HuH-7.5 (cell line): ENCODE data around the gene IQSEC3.

Source experiments
- DNase-seq: peaks from one replicate; pipeline ENCODE4 v3.0.0; 2011; ENCODE audit warnings: low spot score

The IQSEC3 gene

DNA sequence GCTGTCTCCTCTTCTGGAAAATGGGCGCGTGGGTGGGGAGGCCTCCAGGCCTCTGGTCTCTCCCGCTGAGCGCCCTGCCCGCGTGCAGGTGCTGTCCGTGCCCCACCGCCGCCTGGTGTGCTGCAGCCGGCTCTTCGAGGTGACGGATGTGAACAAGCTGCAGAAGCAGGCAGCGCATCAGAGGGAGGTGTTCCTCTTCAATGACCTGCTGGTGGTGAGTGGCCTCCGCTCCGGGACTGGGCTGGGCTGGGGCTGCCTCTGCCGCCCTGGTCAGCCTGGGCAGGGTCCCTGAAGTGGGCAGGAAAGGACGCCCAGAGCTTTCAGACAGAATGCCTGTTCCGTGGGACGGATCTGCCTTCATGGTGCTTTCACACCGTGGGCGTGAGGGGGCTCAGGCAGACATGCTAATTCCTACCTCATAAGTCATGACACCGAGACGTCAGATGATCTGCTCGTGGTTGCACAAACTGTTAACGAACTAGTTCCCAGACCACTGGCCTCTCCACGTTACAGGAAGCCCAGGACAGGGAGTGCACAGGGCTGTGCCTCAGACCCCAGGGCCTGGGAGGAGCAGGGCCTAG, 96.9 kb downstream of the IQSEC3 start:
- DNase-seq = no peak

DNA sequence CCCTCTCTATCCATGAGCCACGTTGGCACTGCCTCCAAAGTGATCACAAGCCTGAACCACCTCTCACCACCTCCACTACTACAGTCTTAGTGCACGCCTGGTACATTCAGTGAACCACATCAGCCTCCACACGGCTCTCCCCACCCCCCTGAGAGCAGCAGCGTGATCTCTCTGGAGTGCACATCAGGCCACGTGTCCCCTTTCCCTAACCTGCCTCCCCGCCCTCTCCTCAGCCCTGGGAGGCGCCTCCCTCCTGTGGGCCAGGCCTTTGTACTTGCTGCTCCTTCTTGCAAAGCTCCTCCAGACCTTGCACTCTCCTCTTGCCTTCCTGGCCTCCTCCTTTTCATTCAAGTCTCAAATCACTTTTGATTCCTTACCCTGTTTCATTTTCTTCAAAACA, 97.6 kb downstream of the IQSEC3 start:
- no peak for DNase-seq

DNA sequence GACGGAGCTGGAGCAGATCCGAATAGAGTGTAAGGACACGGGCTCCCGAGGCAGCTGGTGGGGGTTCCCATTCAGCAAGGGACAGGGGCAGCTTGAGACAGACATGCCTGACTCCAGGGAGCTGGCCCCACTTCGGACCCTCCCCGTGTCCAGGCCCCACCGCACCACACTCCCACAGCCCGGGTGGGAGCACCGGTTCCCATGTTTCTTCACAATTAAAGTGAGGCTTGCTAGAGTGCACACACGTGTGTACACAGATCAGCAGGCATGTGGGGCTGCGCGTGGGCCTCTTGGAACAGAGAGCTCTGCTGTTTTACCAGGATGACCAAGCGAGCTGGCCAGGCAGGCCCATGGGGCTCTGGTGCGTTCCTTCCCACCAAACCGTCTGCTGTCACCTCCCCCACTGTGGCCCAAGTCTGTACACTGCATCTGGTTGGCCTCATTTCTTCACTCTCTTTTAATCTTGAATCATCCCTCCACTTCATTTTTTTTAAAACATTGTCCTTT, 99.3 kb downstream of the IQSEC3 start:
- DNase-seq = no peak

DNA sequence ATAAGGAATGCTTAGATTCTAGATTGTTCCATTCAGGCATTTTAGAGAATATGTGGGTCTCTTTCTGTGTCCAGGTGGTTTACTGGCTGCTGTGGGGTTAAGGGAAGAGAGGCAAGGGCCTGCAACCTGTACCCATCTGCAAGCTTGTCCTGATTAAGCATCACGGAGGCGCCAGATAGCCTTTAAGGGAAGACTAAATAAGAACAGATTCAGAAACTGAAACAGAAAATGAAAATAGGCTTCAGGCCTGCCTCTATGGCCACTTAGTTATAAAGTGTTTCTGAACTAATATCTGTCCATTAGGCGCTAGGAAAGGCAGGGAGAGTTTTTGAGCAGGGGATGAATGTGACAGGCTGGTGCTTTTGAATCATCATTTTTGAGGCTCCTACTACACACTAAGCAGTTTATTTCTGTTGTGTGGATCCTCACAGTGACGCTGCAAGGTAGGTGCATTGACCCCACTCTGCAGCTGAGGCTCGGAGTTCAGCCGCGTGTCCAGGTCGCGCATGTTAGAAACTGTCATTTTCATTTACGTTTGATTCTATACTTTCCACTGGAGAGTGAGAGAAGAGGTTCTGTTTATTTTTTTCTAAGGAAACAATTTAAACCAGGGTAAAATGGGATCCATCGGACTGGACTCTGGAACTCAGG, 100.0 kb downstream of the IQSEC3 start:
- no peak for DNase-seq

DNA sequence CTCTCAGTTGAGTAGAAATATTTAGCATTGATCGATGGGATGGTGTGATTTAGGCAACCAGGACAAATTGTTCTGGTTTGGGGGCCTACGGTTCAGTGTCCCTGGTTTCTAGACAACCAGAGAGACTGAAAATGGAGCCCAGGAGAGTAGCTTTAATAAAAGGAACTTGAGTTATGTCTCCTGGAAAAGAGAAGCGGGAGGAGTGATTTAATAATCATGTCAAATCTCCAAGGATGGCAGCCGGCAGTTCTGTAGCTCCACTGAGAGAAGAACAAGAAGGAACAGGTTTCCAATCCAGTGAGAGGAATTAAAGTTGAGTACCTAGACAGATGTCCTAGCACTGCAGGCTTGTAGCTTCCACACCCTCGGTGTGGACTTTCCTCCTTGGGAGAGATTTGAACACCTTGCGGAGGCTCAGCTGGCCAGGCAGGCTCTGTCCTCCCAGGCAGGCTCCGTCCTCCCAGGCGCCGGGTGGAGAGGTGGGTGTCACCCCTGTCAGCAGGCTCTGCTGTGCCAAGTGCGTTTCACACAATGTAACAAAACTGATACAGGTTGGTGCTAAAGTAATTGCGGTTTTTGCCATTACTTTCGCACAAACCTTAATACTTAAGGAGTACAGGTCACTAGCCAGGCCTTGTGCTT, 101.5 kb downstream of the IQSEC3 start:
- DNase-seq = no peak

DNA sequence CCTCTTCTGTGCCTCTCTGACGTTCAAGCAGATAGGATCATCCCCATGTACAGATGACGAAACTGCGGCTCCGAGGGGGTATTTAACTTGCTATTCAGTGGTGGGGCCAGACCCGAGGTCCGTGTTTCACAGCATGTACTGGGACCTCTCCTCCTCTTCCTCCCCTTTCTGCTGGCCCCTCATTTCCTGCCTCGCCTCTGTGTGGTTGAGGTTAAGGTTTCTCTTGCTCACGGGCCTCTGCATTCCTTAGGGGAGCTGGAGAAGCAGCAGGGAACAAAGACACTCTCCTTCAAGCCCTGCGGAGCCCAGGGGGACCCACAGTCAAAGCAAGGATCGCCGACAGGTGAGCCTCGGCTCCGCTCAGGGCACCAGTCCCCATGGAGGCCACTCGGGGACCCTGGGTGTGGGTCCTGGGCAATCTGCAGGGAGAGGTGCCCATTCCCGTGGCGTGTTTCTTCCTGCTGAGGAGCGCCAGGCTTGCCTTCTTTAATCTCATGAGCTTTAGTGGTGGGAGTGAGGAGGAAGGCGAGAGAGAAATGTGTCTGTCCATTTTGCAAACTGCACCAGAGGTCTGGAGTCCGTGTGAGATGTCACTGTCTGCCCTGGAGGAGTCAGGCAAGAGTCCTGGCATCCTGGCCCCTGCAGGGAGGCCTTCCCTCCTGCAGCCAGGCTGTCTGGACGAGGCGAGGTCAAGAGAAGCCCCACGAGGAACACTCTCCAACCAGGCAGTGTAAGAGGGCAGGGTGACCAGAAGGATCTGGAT, 102.4 kb downstream of the IQSEC3 start:
- DNase-seq = no peak

DNA sequence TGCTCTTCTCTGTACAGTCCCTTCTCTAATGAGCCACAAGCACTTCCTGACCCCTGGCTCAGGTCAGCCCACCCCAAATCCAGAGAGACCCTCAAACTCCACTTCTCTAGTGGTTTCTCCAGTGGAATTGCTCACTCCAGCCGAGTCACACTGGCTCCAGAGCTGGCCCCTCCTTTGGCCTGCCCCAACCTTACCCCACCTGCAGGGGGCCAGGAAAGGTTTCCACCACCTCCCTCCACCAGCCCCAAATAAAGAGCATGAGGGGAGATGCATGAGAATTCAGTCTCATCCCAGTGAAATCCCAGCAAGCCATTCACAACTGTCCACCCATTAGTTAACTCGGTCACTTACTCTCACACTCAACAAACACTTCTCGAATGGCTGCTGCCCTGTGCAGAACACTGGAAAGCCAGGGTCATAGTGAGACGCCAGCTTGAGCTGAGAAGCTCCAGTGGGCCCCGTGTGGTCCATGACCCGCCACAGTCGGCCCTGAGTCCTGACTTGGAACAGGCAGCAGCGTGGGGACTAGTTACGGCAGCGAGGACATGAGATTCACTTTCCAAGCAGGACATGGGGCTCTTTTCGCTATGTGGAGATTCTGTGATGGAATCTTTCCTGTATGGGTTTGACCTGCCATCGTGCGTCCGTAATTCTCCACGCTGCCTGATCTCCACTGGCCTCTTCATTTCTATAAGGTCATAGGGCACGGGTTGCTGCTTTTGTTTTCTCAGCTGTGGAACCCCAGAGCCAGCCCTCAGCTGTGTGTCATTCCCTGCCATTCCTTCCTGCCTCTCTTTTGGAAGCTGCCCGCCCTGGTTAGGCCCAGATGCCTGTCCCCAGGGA, 103.2 kb downstream of the IQSEC3 start:
- no peak for DNase-seq

DNA sequence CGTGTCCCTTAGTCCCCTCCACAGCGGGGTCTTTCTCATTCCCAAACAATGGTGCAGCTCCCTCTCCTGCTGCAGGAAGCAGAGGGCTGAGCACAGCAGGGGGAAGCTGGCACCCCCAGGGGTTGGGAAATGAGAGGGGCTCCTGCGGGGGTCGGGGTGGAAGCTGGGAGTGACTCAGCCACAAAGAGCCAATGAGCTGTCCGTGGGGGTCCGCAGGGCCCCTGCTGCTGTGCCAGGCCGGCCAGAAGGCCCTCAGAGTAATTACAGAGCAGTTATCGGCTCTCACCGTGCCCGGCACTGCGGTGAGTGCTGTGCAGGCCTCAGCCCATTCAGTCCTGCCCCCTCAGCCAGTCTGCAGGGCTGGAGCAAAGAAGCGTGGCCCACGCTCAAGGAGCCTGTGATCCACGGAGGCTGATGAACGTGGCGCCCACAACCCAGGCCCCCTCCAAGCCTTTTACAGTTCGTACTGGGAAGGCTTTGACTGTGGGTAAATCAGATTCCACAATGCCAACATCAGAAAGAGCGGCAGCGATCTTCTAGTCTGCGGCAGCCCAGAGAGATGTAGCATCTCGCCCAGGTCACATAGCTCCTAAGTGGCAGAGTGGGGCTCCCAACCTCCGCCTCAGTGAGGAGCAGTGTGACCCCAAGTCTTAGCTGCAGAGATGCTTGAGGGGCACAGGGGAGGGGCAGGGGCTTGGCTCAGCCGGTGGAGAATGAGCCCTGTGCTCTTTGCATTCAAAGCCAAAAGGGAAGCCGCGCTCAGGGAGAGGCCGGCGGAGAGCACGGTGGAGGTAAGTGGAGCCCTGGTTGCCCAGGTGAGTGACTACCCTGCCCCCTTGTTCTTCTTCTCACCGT, 104.0 kb downstream of the IQSEC3 start:
- no peak for DNase-seq

DNA sequence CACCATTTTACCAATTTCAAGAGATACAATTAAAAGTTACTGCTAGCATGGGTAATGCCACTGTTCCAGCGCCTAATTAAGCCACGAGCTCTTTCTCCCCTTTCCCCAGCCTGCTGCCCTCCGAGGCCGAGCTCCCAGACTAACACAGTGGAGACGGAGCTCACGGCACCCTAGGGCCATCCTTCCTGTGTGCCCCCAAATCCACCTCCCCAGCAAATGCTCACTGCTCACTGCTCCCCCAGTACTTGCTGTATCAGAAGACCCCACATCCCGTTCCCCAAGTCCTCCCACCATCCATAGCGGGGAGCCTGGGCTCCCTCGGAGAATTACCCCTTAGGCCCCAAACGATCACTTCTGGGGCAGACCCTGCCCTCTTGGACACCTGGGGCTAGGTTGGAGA, 104.7 kb downstream of the IQSEC3 start:
- no peak for DNase-seq

DNA sequence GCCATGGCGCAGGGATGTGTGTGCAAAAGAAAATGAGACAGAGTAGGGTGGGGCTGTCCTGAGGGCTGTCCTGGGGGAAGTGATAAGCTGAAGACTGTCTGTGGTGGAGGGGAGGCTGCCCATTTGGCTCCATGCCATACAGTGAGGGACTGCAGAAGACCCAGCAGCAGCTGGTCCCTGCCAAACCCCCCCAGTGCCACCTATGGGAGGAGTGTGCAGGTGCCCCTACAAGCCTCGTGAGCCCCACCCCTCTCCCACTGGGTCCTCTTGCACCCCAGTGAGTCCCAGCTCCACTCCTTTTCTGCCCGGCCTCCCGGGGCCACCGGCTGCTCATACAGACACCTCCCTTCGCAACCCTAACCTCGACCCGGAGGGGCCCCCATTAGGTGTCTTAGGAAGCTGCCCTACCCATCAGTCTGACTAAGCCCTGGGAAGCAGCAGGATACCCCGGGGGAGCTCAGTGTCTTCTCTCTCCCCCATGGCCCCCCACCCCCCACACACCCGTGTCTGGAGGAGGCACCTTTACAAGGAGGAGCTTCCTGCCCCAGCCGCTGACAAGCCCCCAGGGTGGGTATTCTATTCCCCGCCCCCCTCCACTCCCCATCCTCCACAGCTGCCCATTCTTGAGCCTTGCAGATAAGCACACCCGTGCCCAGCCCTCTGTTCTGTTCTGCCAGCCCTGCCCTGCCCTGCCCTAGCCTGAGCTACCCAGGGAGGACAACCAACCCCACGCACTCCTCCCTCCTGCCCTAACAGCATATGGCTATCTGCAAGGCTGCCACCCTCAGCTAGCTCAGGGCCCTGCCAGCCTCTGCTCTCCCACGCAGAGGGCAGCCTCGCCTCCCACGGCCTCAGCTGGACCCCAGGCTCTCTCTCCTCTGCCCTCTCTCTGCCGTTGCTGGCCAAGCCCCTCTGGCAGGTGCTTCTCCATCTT, 105.4 kb downstream of the IQSEC3 start:
- DNase-seq = no peak

DNA sequence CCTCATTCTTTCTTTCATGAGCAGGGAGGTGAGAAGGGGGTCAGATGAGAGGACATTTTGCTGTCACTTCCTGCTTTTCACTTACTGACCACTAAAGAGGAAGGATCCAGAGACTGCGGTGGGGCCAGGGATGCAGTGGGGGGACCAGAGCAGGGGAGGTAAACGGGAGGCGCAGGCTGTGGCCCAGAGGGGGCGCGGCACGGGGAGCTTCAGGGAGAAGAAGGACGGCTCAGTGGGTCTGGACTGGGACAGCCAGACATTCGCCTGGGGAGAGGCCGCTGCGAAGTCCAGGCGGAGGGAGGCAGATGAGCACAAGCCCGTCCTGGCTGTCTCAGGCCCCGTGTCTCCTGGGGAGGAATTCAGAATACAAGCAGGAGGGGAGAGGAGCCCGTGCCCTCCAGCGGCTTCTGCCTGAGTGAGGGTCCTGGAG, 106.2 kb downstream of the IQSEC3 start:
- no peak for DNase-seq

DNA sequence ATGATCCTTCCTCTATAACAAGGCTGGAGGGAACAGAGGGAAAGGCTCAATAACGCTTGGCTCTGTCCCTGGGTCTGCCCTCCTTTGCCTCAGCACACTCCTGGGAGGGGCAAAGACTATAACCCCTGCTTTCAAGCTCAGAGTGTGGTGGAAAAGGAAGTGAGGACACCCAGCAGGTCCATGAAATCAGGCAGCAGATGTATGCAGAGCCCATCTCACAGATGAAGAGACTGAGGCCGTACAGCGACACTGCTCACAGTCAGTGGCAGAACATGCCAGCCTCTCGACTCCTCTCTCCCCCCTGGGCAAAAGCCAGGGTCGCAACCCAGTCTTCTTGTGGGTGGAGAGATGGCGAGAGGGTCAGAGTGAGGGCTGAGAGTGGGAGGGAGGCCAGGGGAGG, 107.6 kb downstream of the IQSEC3 start:
- DNase-seq = no peak

DNA sequence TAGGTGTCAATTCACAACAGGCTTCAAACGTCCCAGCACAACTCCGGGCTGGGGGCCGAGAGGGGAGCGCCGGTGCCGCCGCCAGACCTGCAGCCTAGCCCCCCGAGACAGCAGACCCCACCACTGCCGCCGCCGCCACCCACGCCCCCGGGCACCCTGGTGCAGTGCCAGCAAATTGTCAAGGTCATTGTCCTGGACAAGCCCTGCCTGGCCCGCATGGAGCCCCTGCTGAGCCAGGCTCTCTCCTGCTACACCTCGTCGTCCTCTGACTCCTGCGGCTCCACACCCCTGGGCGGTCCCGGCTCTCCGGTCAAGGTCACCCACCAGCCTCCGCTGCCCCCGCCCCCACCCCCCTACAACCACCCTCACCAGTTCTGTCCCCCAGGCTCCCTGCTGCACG, 108.0 kb downstream of the IQSEC3 start:
- DNase-seq = no peak

DNA sequence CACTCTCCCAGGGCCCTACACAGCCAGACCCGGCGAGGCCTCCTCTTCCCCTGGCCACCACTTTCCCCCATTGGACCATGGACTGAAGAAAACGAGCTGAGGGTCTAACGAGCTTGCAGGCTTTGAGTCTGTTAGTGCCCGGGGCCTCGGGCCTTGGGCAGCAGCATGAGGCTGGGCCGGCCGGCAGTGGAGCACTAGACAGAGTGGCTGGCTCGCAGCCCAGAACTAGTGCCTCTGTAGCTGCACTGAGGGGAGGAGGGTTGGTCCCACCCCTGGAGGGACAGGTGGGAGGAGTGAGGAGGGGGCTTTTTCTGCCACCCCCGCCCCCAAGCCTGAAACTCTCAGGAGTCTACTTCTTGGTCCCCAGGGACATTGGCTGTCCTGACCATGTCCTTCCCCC, 108.7 kb downstream of the IQSEC3 start:
- DNase-seq = no peak

DNA sequence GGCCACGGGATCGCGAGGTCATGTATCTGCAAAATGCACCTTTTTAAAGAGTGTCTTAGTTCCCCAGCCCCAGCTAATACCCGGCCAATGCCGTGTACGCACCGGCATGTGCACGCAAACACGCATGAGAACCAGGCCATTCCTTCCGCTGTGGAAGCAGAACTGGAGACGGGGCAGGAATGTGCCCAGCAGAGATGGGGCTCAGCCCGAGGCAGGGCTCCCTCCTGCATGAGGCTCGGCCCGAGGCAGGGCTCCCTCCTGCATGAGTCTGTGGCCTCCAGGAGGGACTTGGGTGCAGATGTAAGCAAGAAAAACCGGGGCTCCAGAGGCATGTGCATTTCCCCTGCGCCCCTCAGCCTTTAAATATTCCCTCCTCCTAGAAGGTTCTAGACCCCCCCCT, 109.2 kb downstream of the IQSEC3 start:
- DNase-seq = no peak

DNA sequence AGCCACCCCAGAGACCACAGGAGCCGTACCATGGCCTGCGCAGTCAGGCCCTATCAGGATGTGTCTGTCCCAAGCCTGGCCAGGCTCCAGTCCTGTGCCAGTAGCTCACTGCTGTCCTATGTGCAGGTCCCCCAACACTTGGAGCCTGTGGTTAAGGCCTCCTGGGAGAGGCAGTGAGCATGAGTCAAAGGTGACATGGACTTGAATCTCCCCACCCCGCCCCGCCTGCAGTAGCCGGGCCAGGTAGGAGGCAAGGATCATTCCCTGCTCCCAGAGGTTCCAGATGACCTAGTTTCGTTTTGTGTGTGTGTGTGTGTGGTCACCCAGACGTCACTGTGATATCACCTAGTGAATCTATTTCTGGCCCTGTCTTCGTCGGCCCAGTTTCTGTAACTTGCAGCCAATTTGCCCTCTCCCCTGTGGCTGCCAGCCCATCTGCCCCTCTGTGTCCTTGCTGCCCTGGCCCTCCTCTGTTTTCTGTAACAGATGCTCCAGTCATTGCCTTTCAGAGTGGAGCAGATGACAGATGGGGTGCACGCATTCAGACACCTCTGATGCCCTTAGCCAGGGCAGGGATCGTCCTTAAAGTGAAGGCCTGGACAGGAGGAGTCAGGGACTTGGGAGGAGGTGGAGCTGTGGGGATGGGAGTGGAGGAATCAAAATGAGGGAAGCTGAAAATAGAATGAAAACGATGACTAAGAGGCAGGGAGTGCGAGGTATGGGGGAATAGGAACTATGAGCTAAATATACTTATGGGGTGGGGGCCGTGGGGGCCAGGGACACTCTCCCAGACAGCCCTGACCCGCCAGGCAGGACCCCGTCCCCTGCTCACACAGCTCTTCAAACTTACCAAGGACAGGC, 110.0 kb downstream of the IQSEC3 start:
- DNase-seq = no peak

DNA sequence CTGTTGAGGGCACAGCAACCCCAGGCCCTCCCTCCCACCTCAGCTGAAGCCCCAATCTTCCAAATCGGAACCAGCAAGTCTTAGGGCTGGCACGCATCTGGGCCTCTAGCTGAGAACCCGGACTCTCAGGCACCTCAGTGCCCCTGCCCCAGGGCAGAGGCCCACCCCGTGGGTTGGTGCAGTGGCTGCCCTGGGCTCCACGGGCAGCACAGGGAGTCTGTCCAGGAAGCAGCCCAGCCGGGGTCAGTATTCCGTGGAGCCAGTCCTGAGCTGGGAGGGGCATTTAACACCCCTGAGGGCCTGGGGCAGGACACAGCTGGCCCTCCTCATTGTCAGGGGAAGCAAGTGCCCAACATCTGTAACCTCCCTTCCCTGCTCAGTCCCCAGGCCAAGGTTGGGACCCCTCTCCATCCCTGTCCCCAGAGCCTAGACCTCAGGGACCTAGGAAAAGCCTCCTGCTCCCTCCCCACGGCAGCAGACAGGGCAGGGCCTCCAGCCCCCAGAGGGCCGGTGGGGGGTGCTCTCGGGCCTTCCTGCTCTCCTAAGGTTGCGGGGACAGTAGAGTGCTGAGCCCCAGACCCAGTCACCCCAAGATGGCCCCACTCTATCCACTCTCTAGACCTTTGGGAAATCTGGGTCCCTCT, 110.9 kb downstream of the IQSEC3 start:
- DNase-seq = no peak
